HEK293 (cell line): ENCODE measurements around the gene APLF.

Experiments used
- CTCF ChIP-seq: fragments of 450-650 bp; formaldehyde crosslinking; IDR thresholded peaks from 2 replicates; pipeline ENCODE4 v1.5.1; 2016; ENCODE audit warnings: missing biosample characterization, missing genetic modification characterization
- ZNF341 ChIP-seq: fragments of 450-650 bp; formaldehyde crosslinking; IDR thresholded peaks from 2 replicates; pipeline ENCODE4; 2016; ENCODE audit warnings: low read depth, missing biosample characterization, missing genetic modification characterization
- ZNF501 ChIP-seq: fragments of 450-650 bp; formaldehyde crosslinking; IDR thresholded peaks from 2 replicates; pipeline ENCODE4 v1.5.1; 2016; ENCODE audit warnings: missing biosample characterization, missing genetic modification characterization
- ZNF521 ChIP-seq: fragments of 450-650 bp; formaldehyde crosslinking; IDR thresholded peaks from 2 replicates; pipeline ENCODE4 v1.5.1; 2017; ENCODE audit warnings: missing biosample characterization, mild to moderate bottlenecking, missing genetic modification characterization

- TF ChIP-seq CTCF (tag by site-specific recombination) (no peak), ZNF521 (no peak), ZNF501 (tag by site-specific recombination) (no peak), ZNF341 (tag by site-specific recombination) (no peak)
These were observed 47.0 kb upstream of the APLF start for GRCh38 chr2:68420254-68420910.
